Tibial artery (tissue), 4 donors: ENCODE data around the gene ATPAF2.
"Not testable (repeated sequence)": the region's sequence is repeated elsewhere in the genome, so short reads cannot be mapped to it uniquely, and the experiment has no call there.

Source experiments
- DNase-seq, 2 donors: peaks; one replicate each; pipeline ENCODE4 v3.0.0-alpha.2; 2019
- H3K27ac ChIP-seq, 2 donors: fragments of 200-600 bp; sonication (generic) in 1 of 2; 1 replicate in 1 of 2; 2 replicates in 1 of 2; pipeline ENCODE4 v1.5.1; 2018 to 2019; ENCODE audit warnings: mild to moderate bottlenecking in 1 of 2
- H3K27me3 ChIP-seq, 2 donors: fragments of 200-600 bp; sonication (generic) in 1 of 2; one replicate each; pipeline versions ENCODE4 v1.5.1 to v1.6.0; 2016 to 2019
- H3K36me3 ChIP-seq, 3 donors: fragments of 200-600 bp; sonication (generic) in 2 of 3; one replicate each; pipeline ENCODE4 v1.5.1; 2016 to 2019; ENCODE audit warnings: mild to moderate bottlenecking in 2 of 3
- H3K4me1 ChIP-seq, 4 donors: fragments of 200-600 bp; sonication (generic) in 2 of 4; 1 replicate in 3 of 4; 2 replicates in 1 of 4; pipeline ENCODE4 v1.5.1; 2016 to 2019
- H3K4me3 ChIP-seq, 2 donors: fragments of 200-600 bp; sonication (generic) in 1 of 2; 1 replicate in 1 of 2; 2 replicates in 1 of 2; pipeline ENCODE4 v1.5.1; 2018 to 2019; ENCODE audit warnings: mild to moderate bottlenecking in 2 of 2
- H3K9me3 ChIP-seq, 3 donors: fragments of 200-600 bp; sonication (generic) in 1 of 3; one replicate each; pipeline ENCODE4 v1.5.1; 2016 to 2019
- CTCF ChIP-seq, 2 experiments: fragments of 200-600 bp in 1 of 2; fragments of 450-650 bp in 1 of 2; IDR thresholded peaks; one replicate each; pipeline ENCODE4 v1.5.1; 2017 to 2019; ENCODE audit warnings: antibody characterized with exemption in 2 of 2, mild to moderate bottlenecking in 1 of 2, moderate library complexity in 1 of 2
- intact Hi-C: fragments of 100-400 bp; cut with DNase I; formaldehyde crosslinking; loops from one replicate; pipeline ENCODE4 v1.15.0; 2023; ENCODE audit warnings: low total_unique reads

Gene ATPAF2

GRCh38 chr17:17998934-17999333, 40.0 kb downstream of the ATPAF2 start:
- no peaks in the 10 kb centered on the region for H3K27me3 ChIP-seq
- TF ChIP-seq CTCF (IDR thresholded peaks at IDR 0.05): no peak
- no peak overlapping the region for H3K4me3 ChIP-seq
- DNase-seq: no peak
- H3K36me3 ChIP-seq: peaks cover 0 to 33% (median 0%) of the 10 kb centered on the region in 3 donors
- intact Hi-C loops: no loop called here
- H3K4me1 ChIP-seq: no peaks in the 10 kb centered on the region
- no peaks in the 10 kb centered on the region for H3K9me3 ChIP-seq
- no peak overlapping the region for H3K27ac ChIP-seq

GRCh38 chr17:17995887-17996286, 43.1 kb downstream of the ATPAF2 start:
- H3K27me3 ChIP-seq, intact Hi-C loops, DNase-seq, H3K4me3 ChIP-seq, H3K4me1 ChIP-seq, H3K9me3 ChIP-seq, H3K27ac ChIP-seq: not testable (repeated sequence)
- peaks cover 0 to 48% (median 0%) of the 10 kb centered on the region in 3 donors for H3K36me3 ChIP-seq

- Histone ChIP-seq H3K27me3 (no peaks in the 10 kb centered on the region), H3K9me3 (no peaks in the 10 kb centered on the region), H3K4me1 (no peaks in the 10 kb centered on the region), H3K27ac (no peak overlapping the region), H3K4me3 (no peak overlapping the region), H3K36me3 (peaks cover 0 to 57% (median 0%) of the 10 kb centered on the region in 3 donors)
- no peak for TF ChIP-seq CTCF (IDR thresholded peaks at IDR 0.05)
- no peak for DNase-seq
- intact Hi-C loops: no loop called here
Observed at GRCh38 chr17:17994271-17995069, 44.5 kb downstream of the ATPAF2 start.

- Histone ChIP-seq H3K4me1 (no peaks in the 10 kb centered on the region), H3K36me3 (peaks cover 0 to 63% (median 0%) of the 10 kb centered on the region in 3 donors), H3K27me3 (no peaks in the 10 kb centered on the region), H3K4me3 (no peak overlapping the region), H3K27ac (no peak overlapping the region), H3K9me3 (no peaks in the 10 kb centered on the region)
- intact Hi-C loops: no loop called here
- TF ChIP-seq CTCF (IDR thresholded peaks at IDR 0.05): no peak
- DNase-seq: no peak
Observed at GRCh38 chr17:17993852-17994251, 45.1 kb downstream of the ATPAF2 start.

- DNase-seq: no peak
- Histone ChIP-seq H3K27ac (no peak overlapping the region), H3K9me3 (no peaks in the 10 kb centered on the region), H3K36me3 (peaks cover 0 to 68% (median 0%) of the 10 kb centered on the region in 3 donors), H3K27me3 (no peaks in the 10 kb centered on the region), H3K4me3 (no peak overlapping the region), H3K4me1 (no peaks in the 10 kb centered on the region)
- TF ChIP-seq CTCF (IDR thresholded peaks at IDR 0.05): no peak
- intact Hi-C loops: no loop called here
Observed at GRCh38 chr17:17993366-17993765, 45.6 kb downstream of the ATPAF2 start.

- Histone ChIP-seq H3K27ac (no peak overlapping the region), H3K4me1 (no peaks in the 10 kb centered on the region)
- intact Hi-C loops: no loop called here
Observed at GRCh38 chr17:17990282-17990681, 48.7 kb downstream of the ATPAF2 start.

More at GRCh38 chr17:17990282-17990681, 48.7 kb downstream of the ATPAF2 start:
- Histone ChIP-seq H3K9me3 (no peaks in the 10 kb centered on the region), H3K4me3 (no peak overlapping the region), H3K27me3 (no peaks in the 10 kb centered on the region), H3K36me3 (peaks cover 0 to 66% (median 0%) of the 10 kb centered on the region in 3 donors)
- no peak for DNase-seq
- no peak for TF ChIP-seq CTCF (IDR thresholded peaks at IDR 0.05)
